Choroid plexus epithelial cell (primary cell): ENCODE data around the gene MYCBPAP.

Source experiments
- DNase-seq: peaks from one replicate; pipeline ENCODE4 v3.0.0-alpha.2; 2010; ENCODE audit warnings: low read depth
- H3K4me3 ChIP-seq: 2 replicates; pipeline ENCODE4 v1.5.1; 2011; ENCODE audit warnings: low read depth, mild to moderate bottlenecking, control low read depth, low read length, moderate library complexity
- CTCF ChIP-seq: conservative IDR thresholded peaks from 2 replicates; pipeline ENCODE4 v1.5.1; 2011; ENCODE audit warnings: low read depth, mild to moderate bottlenecking, control low read depth, inconsistent platforms, low read length, moderate library complexity

The MYCBPAP gene

GRCh38 chr17:50547736-50548083, 39.5 kb downstream of the MYCBPAP start:
- no peak for TF ChIP-seq CTCF
- no peak for DNase-seq

DNA sequence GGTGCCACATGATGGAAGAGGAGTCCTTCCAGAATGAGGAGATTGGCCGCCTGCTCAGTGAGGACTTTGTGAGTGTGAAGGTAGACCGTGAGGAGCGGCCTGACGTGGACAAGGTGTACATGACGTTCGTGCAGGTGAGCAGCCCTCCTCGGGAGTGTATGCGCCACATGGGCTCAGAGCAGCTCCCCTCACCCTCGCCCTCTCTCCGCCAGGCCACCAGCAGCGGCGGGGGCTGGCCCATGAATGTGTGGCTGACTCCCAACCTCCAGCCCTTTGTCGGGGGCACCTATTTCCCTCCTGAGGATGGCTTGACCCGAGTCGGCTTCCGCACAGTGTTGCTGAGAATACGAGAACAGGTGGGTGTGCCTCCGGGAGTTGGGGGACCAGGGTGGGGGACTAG, 40.6 kb downstream of the MYCBPAP start:
- no peak for DNase-seq
- H3K4me3 ChIP-seq, result no peak overlapping the region
- TF ChIP-seq CTCF, result no peak

More at GRCh38 chr17:50547736-50548083, 39.5 kb downstream of the MYCBPAP start:
- peak overlapping the region; percentile 70 for H3K4me3 ChIP-seq

DNA sequence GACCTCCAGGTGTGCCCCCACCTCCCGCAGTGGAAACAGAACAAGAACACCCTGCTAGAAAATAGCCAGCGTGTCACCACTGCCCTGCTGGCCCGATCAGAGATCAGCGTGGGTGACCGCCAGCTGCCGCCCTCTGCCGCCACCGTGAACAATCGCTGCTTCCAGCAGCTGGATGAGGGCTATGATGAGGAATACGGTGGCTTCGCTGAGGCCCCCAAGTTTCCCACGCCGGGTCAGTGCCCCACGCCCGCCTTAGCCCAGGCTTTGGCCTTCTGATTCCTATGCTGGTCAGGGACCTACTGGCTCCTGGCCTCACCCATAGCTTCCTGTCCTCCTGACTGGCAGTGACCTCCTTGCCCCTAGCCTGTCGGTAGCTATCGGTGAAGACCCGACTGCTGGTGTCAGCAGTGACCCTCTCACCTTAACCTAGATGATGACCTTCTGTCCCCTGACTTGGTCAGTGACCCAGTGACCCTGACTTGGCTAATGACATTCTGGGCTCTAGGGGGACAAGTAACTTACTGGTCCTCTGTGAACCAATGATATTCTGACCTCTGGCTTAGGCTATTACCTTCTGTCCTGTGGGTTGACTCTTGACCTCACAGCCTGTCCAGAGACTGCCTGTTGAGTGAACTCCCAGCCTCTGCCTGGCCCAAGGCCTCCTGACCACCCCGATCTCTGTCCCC, 41.2 kb downstream of the MYCBPAP start:
- H3K4me3 ChIP-seq, result no peak overlapping the region
- no peak for TF ChIP-seq CTCF
- DNase-seq, result no peak

DNA sequence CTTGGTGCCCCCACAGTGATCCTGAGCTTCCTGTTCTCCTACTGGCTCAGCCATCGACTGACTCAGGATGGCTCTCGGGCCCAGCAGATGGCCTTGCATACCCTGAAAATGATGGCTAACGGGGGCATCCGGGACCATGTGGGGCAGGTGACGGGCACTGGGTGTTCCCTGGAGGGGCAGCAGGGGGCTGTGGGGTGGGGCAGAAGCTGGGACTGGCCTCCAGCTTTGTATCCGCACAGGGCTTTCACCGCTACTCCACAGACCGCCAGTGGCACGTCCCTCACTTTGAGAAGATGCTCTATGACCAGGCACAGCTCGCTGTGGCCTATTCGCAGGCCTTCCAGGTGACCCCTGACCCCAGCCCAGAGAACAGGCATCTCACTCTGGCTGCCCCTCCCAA, 41.7 kb downstream of the MYCBPAP start:
- no peak for DNase-seq
- no peak for TF ChIP-seq CTCF
- H3K4me3 ChIP-seq, result no peak overlapping the region

DNA sequence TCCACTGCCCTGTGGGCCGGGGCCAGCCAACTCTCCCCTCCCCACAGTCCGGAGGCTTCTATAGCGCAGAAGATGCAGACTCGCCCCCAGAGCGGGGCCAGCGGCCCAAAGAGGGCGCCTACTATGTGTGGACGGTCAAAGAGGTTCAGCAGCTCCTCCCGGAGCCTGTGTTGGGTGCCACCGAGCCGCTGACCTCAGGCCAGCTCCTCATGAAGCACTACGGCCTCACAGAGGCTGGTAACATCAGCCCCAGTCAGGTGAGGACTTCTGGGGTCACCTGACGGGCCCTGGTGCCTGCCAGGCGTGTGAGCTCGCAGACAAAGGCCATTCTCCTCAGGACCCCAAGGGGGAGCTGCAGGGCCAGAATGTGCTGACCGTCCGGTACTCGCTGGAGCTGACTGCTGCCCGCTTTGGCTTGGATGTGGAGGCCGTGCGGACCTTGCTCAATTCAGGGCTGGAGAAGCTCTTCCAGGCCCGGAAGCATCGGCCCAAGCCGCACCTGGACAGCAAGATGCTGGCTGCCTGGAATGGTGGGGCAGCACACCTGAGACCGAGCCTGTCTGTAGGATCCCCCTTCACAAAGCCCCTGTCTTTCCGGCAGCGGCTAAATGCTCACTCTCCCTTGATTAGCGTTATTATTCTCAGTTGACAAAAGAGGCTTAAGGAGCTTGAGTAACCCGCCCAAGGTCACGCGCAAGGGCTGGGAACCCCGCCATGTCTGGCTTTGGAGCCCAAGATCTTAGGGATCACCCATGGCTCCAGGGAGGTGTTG, 42.6 kb downstream of the MYCBPAP start:
- DNase-seq, result peak; percentile 95
- no peak overlapping the region for H3K4me3 ChIP-seq
- TF ChIP-seq CTCF, result peak; percentile 92

- no peak for TF ChIP-seq CTCF
- H3K4me3 ChIP-seq, result no peak overlapping the region
- DNase-seq, result no peak
Observed at GRCh38 chr17:50551433-50551815, 43.2 kb downstream of the MYCBPAP start.

GRCh38 chr17:50551884-50552283, 43.6 kb downstream of the MYCBPAP start:
- no peak for TF ChIP-seq CTCF
- H3K4me3 ChIP-seq, result no peak overlapping the region
- no peak for DNase-seq
